NCI-H1105 (cell line): Measurements from ENCODE around the gene ARHGEF33.

Source experiments
- DNase-seq: peaks from one replicate; lab custom pipeline; 2025; lab: John Stamatoyannopoulos, UW

Gene ARHGEF33

GRCh38 chr2:38960609-38961320, 71.1 kb downstream of the ARHGEF33 start:
- DNase-seq: no peak

DNA sequence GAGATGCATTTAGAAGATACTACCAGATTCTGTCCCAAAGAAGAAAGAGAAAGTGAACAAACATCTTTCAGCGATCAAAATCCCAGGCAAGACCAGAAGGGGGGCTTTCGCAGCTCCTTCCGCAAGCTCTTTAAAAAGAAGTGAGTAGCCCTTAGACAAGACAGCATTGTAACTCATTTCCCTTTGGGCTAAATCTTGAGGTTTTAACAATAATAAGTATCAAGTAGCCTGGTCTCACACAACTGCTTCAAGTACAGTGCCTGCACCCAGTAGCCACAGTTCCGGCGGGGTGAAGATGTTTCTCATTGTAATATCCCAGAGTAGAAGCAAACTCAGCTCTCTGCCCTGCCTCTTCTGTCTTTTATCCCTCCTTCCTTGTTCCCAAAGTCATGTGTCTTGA, 76.3 kb downstream of the ARHGEF33 start:
- DNase-seq: no peak

- no peak for DNase-seq
Measured at GRCh38 chr2:38966678-38967077, 77.0 kb downstream of the ARHGEF33 start.

DNA sequence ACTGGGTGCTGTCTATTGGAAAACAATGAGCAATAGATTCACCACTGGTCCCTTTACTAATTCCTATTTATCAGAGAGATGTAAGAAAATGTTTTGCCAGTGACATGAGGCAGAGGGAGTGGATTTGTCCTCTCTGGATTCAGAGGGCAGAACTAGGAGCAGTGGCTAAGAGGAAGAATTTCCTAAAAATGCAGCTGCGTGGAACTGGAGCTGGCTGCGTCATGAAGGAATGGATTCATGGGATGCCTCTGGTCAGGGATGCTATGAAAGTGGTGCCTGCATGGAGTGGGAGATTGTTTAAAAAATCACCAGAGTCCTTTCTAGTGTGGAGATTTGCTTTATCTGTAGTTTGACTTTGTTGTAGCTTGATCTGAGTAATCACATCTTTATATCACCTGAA, 78.3 kb downstream of the ARHGEF33 start:
- no peak for DNase-seq

GRCh38 chr2:38971377-38971776, 81.7 kb downstream of the ARHGEF33 start:
- DNase-seq: no peak

DNA sequence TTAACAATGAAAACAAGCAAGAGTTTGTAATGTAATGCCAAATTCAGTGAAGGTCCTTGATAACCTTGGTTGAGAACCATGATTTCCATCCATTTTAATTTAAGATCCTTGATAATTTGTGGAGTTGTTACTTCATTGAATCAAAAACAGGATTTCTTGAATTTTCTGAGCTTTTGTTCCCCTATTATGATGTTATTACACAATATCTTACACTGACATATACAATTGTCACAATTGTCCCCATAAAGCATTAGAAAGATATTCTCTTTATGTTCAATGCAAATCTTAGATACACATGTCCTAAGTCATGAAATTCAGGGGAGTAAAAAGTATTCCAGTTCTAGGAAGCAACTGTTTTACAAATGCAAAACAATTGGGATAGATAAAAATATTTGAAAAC, 83.6 kb downstream of the ARHGEF33 start:
- DNase-seq: no peak

- no peak for DNase-seq
Measured at GRCh38 chr2:38975042-38975441, 85.4 kb downstream of the ARHGEF33 start.

DNA sequence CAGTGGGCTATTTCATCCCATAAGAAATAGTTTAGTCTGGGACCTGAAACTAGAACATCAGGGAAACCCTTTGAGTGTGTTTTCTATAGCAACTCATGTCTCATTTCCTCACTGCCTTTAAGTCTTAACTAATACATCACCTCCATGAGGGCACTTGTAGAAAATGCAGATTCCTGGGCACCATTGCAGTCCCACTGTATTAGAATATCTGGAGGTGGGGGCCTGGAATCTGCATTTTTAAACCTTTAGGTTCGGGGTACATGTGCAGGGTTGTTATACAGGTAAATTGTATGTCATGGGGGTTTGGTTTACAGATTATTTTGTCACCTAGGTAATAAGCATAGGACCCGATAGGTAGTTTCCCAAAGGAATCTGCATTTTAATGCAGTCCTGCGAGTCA, 87.4 kb downstream of the ARHGEF33 start:
- DNase-seq: no peak

GRCh38 chr2:38978296-38978903, 88.7 kb downstream of the ARHGEF33 start:
- no peak for DNase-seq

DNA sequence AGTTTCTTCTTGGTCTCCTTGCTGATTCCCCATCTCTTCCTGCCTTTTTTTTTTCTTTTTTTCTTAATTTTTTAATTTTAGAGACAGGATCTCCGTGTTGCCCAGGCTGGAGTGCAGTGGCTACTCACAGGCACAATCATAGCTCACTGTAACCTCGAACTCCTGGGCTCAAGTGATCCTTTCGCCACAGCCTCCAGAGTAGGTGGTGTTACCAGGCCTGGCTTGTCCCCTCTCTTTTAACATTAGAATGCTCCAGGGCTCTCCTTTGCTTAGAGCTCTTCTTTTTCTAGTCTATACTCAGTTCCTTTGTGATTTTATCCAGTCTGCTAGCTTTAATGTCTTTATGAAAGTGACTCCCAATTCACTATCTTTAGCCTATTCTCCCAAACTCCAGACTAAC, 89.2 kb downstream of the ARHGEF33 start:
- no peak for DNase-seq

GRCh38 chr2:38981003-38981669, 91.5 kb downstream of the ARHGEF33 start:
- no peak for DNase-seq

DNA sequence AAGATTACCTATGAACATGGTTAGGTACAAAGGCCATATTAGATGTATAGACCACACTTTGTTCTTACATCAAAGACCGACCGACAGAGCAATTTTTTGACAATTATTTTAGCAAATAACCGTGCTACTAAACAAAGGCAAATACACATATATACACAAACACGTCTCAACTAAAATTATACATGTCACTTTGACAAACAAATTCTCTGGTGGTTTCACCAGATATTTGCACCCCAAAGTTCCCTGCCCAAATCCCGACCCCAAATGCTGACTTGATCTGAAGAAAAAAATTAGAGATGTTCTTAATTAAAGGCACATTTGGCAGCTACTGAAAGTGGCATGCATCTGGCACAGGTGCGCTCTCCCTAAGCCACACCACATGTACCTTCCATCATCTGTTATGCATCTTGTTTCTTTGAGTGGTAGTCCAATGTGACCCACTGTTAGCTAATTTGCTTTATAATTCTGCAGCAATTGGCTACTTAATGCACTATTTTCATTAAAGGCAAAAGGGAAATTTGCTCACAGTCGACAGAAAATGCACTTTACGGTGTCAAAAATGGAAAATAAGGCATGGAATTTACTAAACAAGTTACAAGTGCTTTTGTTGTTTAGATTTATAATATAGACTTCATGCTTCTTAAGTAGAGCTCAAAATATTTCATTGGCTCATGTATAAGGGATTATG, 92.1 kb downstream of the ARHGEF33 start:
- no peak for DNase-seq

DNA sequence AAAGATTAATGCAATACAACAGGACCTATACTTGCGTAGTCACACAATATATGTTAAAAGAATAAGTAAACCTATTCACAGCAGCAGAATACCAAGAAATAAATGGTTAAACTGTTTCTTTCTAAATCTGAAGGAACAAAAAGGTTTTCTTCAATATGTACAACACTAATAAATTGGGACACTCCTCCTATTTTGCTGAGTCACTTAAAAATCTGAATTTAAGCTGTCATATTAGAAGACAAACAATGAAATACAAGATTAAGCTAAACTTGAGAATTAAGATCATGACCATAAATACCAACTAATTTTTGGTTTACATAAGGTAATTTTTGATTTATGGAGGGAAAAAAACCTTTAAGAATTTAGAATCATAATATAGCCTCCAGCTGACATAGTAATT, 92.8 kb downstream of the ARHGEF33 start:
- no peak for DNase-seq

DNA sequence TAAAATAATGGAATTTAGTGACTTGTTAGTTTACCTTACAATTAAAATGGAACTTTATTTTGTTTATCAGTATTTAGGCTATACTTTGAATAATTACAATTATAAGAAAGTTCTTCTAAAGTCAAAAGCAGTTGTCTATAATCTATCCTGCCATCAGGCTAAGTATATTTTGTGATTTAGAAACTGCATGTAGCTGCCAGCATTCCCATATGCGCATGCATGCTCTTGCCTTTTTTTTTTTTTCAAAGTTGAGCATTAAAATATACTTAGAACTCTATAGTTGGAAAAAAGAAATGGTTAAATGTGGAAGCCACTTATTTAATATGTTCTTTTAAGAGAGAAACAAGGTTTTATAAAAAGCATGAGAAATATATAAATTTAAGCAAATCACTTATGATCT, 99.0 kb downstream of the ARHGEF33 start:
- no peak for DNase-seq

DNA sequence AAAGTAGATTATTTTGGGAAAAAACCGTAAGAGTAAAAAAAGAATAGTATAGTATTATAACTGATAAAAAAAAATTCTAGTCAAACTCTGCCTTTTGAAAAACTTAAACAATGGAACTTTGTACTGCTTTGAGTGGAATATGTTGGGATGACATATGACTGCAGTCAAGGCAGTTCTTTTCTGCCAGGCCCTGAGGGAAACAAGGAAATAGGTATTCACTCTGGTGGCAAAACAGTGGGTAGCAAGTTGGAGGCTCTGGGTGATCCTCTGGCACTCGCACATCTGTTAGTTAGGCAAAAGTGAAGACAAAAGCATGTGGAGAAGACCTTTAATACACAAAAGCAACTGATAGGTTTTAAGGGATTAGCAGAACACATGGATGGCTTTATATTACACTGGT, 102.2 kb downstream of the ARHGEF33 start:
- DNase-seq: no peak

DNA sequence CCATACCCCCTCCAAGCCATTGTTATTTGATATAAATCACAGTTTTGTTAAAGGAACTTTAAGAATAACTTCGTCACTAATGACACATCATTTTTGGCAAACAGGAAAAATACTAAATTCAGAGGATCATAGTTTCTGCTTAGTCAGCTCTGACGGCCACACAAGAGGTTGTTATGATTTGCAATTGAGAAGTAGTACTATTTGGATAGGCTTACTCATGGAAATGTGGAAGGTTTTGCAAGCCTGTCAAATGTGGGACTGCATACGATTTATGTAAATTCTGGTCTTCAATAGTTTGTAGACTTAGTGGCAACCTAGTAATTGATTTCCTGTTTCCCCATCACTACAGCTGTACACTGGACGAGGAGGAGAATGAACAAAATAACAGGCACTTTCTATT, 108.1 kb downstream of the ARHGEF33 start:
- DNase-seq: no peak

GRCh38 chr2:39000552-39000951, 110.9 kb downstream of the ARHGEF33 start:
- DNase-seq: no peak

DNA sequence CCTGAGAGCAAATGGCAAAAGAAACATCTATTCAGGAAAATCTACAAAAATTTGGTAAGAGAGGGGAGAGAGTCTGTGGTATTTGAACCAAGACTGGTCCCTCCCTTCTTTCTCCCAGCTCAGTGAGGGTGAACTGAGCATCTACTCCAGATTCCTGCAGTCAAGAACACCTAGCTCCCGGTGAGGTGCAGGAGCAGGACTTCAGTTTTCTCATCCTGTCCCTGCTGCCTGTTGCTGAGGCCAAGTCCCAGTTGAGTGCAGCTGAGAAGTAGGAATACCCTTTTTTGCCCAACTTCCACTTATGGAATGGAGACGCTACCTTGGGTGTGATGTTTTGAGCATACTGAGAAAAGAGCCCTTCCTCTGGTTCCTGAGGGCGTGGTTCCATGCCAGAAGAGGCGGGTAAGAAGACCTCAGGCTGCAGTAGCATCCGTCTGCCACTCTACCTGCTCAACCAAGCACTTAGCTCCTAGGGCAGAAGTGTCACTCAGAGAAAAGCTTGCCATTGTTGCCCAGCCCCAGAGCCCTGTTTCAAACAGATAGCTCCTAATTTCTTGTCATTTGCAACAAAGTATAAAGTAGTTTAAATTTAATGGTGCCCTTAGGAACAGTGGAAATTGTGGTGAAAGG, 118.3 kb downstream of the ARHGEF33 start:
- no peak for DNase-seq

DNA sequence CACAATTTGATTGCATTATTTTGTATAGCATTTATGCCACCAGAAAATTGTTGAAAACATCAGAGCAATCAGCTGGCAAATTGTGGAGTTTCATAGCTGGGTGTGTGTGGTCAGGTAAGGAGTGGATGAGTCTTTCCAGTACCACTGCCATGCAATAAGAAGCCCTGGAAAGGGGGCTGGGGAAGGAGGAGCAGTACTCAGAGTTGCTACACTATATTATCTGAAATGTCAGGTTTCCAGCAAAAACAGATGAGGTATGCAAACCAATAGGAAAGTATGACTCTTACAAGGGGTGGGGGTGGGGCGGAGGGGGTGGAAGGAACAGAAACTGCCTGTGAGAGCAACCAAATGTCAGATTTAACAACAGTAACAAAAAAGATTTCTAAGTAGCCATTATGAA, 119.0 kb downstream of the ARHGEF33 start:
- no peak for DNase-seq

DNA sequence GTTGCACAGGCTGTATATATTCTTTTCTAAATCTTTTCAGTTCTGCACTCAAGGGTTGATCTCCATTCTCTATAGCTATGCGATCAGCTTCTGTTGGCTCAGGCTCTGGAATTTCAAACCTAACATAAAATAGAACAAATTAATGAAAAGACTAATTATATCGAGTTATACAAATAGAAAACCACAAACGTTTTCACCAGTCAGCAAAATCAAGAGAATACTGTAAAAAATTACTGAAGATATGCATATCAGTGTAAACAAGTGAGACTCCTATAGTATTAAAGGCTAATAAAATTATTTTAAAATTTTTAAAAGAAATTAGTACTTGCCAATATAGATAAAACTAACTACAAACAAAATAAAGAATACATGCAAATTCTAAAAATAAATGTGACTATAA, 124.2 kb downstream of the ARHGEF33 start:
- no peak for DNase-seq

- DNase-seq: no peak
Measured at GRCh38 chr2:39015424-39015823, 125.7 kb downstream of the ARHGEF33 start.

GRCh38 chr2:39017334-39017733, 127.7 kb downstream of the ARHGEF33 start:
- DNase-seq: no peak
